Measurements from ENCODE around the gene STRN3. TPM values are rescaled to one million over a fixed set of nuclear protein-coding genes. Genes with fewer than 3 reads are reported as not detected.
"Not testable (repeated sequence)": the region's sequence is repeated elsewhere in the genome, so short reads cannot be mapped to it uniquely, and the experiment has no call there.

The STRN3 gene
- total RNA-seq, 6 donors from 2014 or later: 21.9 to 61.4 (median 29.4) TPM

DNA sequence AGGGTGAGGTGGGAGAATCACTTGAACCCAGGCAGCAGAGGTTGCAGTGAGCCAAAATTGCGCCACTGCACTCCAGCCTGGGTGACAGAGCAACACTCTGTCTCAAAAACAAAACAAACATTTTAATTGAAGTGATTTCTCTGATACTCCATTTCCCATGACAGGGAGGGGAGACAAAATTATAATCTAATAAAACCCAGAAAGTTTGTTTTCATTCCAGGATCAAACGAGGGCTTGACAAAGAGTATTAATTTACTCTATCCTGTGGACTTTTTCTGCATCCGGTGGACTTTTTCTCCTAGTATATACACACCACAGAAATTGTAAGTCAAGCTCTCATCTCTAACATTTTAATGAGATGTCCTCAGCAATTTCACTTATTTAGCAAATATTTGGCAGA lies 15.2 kb downstream of the STRN3 start:
- TF ChIP-seq EP300 (IDR thresholded peaks at IDR 0.05) (no peak), POLR2AphosphoS5 (IDR thresholded peaks at IDR 0.05) (no peak), CTCF (IDR thresholded peaks at IDR 0.05) (no peak), POLR2A (IDR thresholded peaks at IDR 0.05) (no peak)
- WGBS, 2 donors: 62% methylated on average over 3 of the region's 3 CpGs
- Histone ChIP-seq H3K27ac (no peak overlapping the region), H3K4me3 (no peak overlapping the region), H3K27me3 (no peaks in the 10 kb centered on the region), H3K4me1 (peaks cover 0 to 9% (median 0%) of the 10 kb centered on the region in 4 donors), H3K9me3 (no peaks in the 10 kb centered on the region), H3K36me3 (peaks cover 0 to 5% (median 1%) of the 10 kb centered on the region in 4 donors)
- ATAC-seq (ENCODE audit: low FRiP score in 2 of 2): no peak
- no peak for DNase-seq

DNA sequence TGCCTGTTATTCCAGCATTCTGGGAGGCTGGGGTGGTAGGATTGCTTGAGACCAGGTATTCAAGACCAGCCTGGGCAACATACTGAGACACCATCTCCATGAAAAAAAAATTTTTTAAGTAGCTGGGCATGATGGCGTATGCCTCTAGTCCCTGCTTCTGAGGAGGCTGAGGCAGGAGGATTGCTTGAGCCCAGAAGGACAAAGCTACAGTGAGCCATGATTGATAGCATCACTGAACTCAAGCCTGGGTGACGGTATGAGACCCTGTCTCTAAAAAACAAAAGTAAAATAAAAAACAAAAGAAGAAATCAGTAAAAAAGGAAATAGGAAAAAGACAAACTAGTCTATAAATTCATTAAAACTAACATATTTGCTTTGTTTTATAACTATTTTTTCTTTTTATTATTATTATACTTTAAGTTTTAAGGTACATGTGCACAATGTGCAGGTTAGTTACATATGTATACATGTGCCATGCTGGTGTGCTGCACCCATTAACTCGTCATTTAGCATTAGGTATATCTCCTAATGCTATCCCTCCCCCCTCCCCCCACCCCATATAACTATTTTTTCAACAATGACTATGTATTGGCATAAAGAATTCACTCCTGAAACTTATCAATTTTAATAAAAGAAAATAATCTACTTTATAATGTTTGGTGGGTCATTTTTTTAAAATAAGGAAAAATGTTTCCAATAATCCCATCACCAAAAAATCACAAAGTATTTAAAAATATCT lies 16.2 kb downstream of the STRN3 start:
- no peaks in the 10 kb centered on the region for H3K9me3 ChIP-seq
- H3K27ac ChIP-seq: no peak overlapping the region
- peaks cover 0 to 9% (median 0%) of the 10 kb centered on the region in 4 donors for H3K4me1 ChIP-seq
- TF ChIP-seq CTCF (IDR thresholded peaks at IDR 0.05) (no peak), POLR2AphosphoS5 (IDR thresholded peaks at IDR 0.05) (no peak), EP300 (IDR thresholded peaks at IDR 0.05) (no peak), POLR2A (IDR thresholded peaks at IDR 0.05) (no peak)
- ATAC-seq (ENCODE audit: low FRiP score in 2 of 2): no peak
- no peaks in the 10 kb centered on the region for H3K27me3 ChIP-seq
- peaks cover 0 to 13% (median 1%) of the 10 kb centered on the region in 4 donors for H3K36me3 ChIP-seq
- no peak overlapping the region for H3K4me3 ChIP-seq
- DNase-seq: no peak
- 92 to 95% methylated on average over 3 of the region's 3 CpGs for WGBS, 2 donors

- WGBS, 2 donors: 88 to 90% methylated on average over 1 of the region's 1 CpG
- TF ChIP-seq CTCF (IDR thresholded peaks at IDR 0.05) (no peak), POLR2AphosphoS5 (IDR thresholded peaks at IDR 0.05) (no peak), POLR2A (IDR thresholded peaks at IDR 0.05) (no peak), EP300 (IDR thresholded peaks at IDR 0.05) (no peak)
Measured at GRCh38 chr14:31006703-31007102, 19.5 kb downstream of the STRN3 start.

GRCh38 chr14:31004007-31004406 lies 22.2 kb downstream of the STRN3 start:
- DNase-seq; ATAC-seq (ENCODE audit: low FRiP score in 2 of 2); H3K27ac ChIP-seq; H3K4me1 ChIP-seq; H3K4me3 ChIP-seq; H3K9me3 ChIP-seq; H3K27me3 ChIP-seq: not testable (repeated sequence)
- 95 to 97% methylated on average over 6 of the region's 6 CpGs for WGBS, 2 donors
- H3K36me3 ChIP-seq: peaks cover 0 to 27% (median 3%) of the 10 kb centered on the region in 4 donors

More at GRCh38 chr14:31006703-31007102, 19.5 kb downstream of the STRN3 start:
- no peak for ATAC-seq (ENCODE audit: low FRiP score in 2 of 2)
- Histone ChIP-seq H3K27ac (no peak overlapping the region), H3K4me3 (no peak overlapping the region), H3K9me3 (no peaks in the 10 kb centered on the region), H3K36me3 (peaks cover 0 to 27% (median 1%) of the 10 kb centered on the region in 4 donors), H3K4me1 (peaks cover 0 to 9% (median 0%) of the 10 kb centered on the region in 4 donors), H3K27me3 (no peaks in the 10 kb centered on the region)
- DNase-seq: no peak

GRCh38 chr14:31003284-31003683 lies 22.9 kb downstream of the STRN3 start:
- ATAC-seq (ENCODE audit: low FRiP score in 2 of 2): no peak
- Histone ChIP-seq H3K27ac (no peak overlapping the region), H3K9me3 (peaks cover 0 to 3% (median 1%) of the 10 kb centered on the region in 4 donors), H3K27me3 (no peaks in the 10 kb centered on the region), H3K36me3 (peaks cover 2 to 33% (median 5%) of the 10 kb centered on the region in 4 donors), H3K4me1 (peaks cover 0 to 8% (median 0%) of the 10 kb centered on the region in 4 donors), H3K4me3 (no peak overlapping the region)
- 94 to 96% methylated on average over 3 of the region's 3 CpGs for WGBS, 2 donors
- DNase-seq: no peak
- TF ChIP-seq EP300 (IDR thresholded peaks at IDR 0.05): no peak
- no peak for TF ChIP-seq POLR2AphosphoS5 (IDR thresholded peaks at IDR 0.05)
- TF ChIP-seq CTCF (IDR thresholded peaks at IDR 0.05): no peak
- no peak for TF ChIP-seq POLR2A (IDR thresholded peaks at IDR 0.05)
